Trophoblast cell (in vitro differentiated cells and primary cell): ENCODE data around the gene GATA3.

Experiments
- DNase-seq, 2 donors: peaks; one replicate each; pipeline ENCODE4 v3.0.0-alpha.2; 2016
- H2AFZ ChIP-seq: 2 replicates; pipeline ENCODE4 v1.6.1; 2013; ENCODE audit warnings: low read length, moderate library complexity, mild to moderate bottlenecking; ENCODE audit not compliant: insufficient read depth, poor library complexity
- H2AK5ac ChIP-seq: 2 replicates; pipeline ENCODE4 v1.6.1; 2013; ENCODE audit warnings: mild to moderate bottlenecking, low read length
- H2BK120ac ChIP-seq: 2 replicates; pipeline ENCODE4 v1.6.1; 2013; ENCODE audit warnings: low read length, mild to moderate bottlenecking, moderate library complexity; ENCODE audit not compliant: insufficient read depth, poor library complexity
- H2BK12ac ChIP-seq: 2 replicates; pipeline ENCODE4 v1.6.1; 2013; ENCODE audit warnings: mild to moderate bottlenecking, low read length, moderate library complexity
- H2BK5ac ChIP-seq: 2 replicates; pipeline ENCODE4 v1.6.1; 2013; ENCODE audit warnings: low read length, low read depth, moderate library complexity, mild to moderate bottlenecking; ENCODE audit not compliant: poor library complexity
- H3K14ac ChIP-seq: 2 replicates; pipeline ENCODE4 v1.6.1; 2013; ENCODE audit warnings: mild to moderate bottlenecking, low read length
- H3K18ac ChIP-seq: 2 replicates; pipeline ENCODE4 v1.6.1; 2013; ENCODE audit warnings: mild to moderate bottlenecking, low read length
- H3K23ac ChIP-seq: 2 replicates; pipeline ENCODE4 v1.6.1; 2013; ENCODE audit warnings: low read length
- H3K27ac ChIP-seq: 2 replicates; pipeline ENCODE4 v1.5.1; 2013; ENCODE audit warnings: low read depth, mild to moderate bottlenecking, inconsistent platforms, low read length, moderate library complexity
- H3K27me3 ChIP-seq: 2 replicates; pipeline ENCODE4 v1.6.1; 2013; ENCODE audit warnings: inconsistent platforms, mild to moderate bottlenecking, low read length, moderate library complexity; ENCODE audit not compliant: insufficient read depth
- H3K36me3 ChIP-seq, 2 experiments: 1 replicate in 1 of 2; 2 replicates in 1 of 2; pipeline ENCODE4 v1.6.1; 2013; ENCODE audit warnings: low read length in 2 of 2, mild to moderate bottlenecking in 2 of 2, moderate library complexity in 1 of 2; ENCODE audit not compliant: insufficient read depth in 2 of 2, control insufficient read depth in 1 of 2
- H3K4ac ChIP-seq: 2 replicates; pipeline ENCODE4 v1.6.1; 2013; ENCODE audit warnings: low read depth, mild to moderate bottlenecking, low read length, moderate library complexity
- H3K4me1 ChIP-seq, 2 experiments: 1 replicate in 1 of 2; 2 replicates in 1 of 2; pipeline ENCODE4 v1.6.1; 2013; ENCODE audit warnings: low read length in 2 of 2, mild to moderate bottlenecking in 2 of 2, moderate library complexity in 1 of 2; ENCODE audit not compliant: insufficient read depth in 2 of 2, control insufficient read depth in 1 of 2
- H3K4me2 ChIP-seq: 2 replicates; pipeline ENCODE4 v1.6.1; 2013; ENCODE audit warnings: inconsistent platforms, mild to moderate bottlenecking, low read length, moderate library complexity
- H3K4me3 ChIP-seq: 2 replicates; pipeline ENCODE4 v1.5.1; 2013; ENCODE audit warnings: mild to moderate bottlenecking, low read depth, low read length, inconsistent platforms
- H3K79me1 ChIP-seq: one replicate; pipeline ENCODE4 v1.6.1; 2013; ENCODE audit warnings: low read length
- H3K79me2 ChIP-seq: 2 replicates; pipeline ENCODE4 v1.6.1; 2013; ENCODE audit warnings: low read length, mild to moderate bottlenecking; ENCODE audit not compliant: control insufficient read depth, insufficient read depth, poor library complexity
- H3K9ac ChIP-seq: 2 replicates; pipeline ENCODE4 v1.6.1; 2013; ENCODE audit warnings: mild to moderate bottlenecking, low read length
- H3K9me3 ChIP-seq: 2 replicates; pipeline ENCODE4 v1.6.1; 2013; ENCODE audit warnings: low read depth, mild to moderate bottlenecking, control low read depth, inconsistent platforms, low read length; ENCODE audit not compliant: insufficient read depth
- H4K12ac ChIP-seq: 2 replicates; pipeline ENCODE4 v1.6.1; 2013; ENCODE audit warnings: low read depth, mild to moderate bottlenecking, low read length, moderate library complexity
- H4K8ac ChIP-seq: 2 replicates; pipeline ENCODE4 v1.6.1; 2013; ENCODE audit warnings: low read depth, mild to moderate bottlenecking, low read length, moderate library complexity
- H4K91ac ChIP-seq: one replicate; pipeline ENCODE4 v1.6.1; 2013; ENCODE audit warnings: low read depth, mild to moderate bottlenecking, low read length, moderate library complexity
- WGBS: extraction: QIAGEN DNeasy Blood & Tissue Kit; methylation state at CpG from one replicate; pipeline ENCODE4 v1.1.7; 2013; ENCODE audit warnings: missing lambda C conversion rate; ENCODE audit not compliant: insufficient read length, insufficient coverage; ENCODE audit errors: extremely low coverage; 5-methylcytosine and 5-hydroxymethylcytosine counted together

The GATA3 gene

DNA sequence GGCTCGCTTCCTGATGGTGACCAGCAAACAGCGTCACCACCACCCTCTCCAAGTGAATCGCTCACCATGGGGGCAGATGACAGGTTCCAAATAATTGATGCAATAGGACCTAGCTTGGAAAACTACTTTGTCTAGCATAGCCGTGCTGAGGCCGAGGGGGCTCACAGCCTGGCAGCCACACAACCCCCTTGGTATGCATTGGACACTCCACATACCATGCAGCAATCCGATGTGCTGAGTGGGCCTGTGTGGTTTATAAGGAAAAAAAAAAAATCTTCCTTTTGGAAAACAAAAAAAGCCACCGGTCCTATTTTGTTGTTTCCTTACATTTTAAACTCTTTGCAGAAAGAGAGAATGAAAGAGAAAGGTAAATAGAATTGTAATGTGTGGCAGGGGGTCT lies 15.1 kb downstream of the GATA3 start:
- H3K27ac ChIP-seq, result peak overlapping the region; percentile 27
- peaks cover 3% of the 10 kb centered on the region for H3K79me2 ChIP-seq
- H3K27me3 ChIP-seq, result no peaks in the 10 kb centered on the region
- H3K23ac ChIP-seq, result no peak overlapping the region
- H4K12ac ChIP-seq, result no peak overlapping the region
- H2AFZ ChIP-seq, result no peak overlapping the region
- H4K8ac ChIP-seq, result peak overlapping the region; percentile 47
- H3K36me3 ChIP-seq, result peaks cover 45 to 54% of the 10 kb centered on the region in 2 experiments
- no peak overlapping the region for H3K9ac ChIP-seq
- no peak overlapping the region for H3K4me2 ChIP-seq
- peaks cover 2% of the 10 kb centered on the region for H3K9me3 ChIP-seq
- no CpG with 5 or more reads among the region's 7 CpGs for WGBS
- DNase-seq, result peak; percentile 66 to 68
- no peak overlapping the region for H3K18ac ChIP-seq
- H3K4me1 ChIP-seq, result peaks cover 11 to 14% of the 10 kb centered on the region in 2 experiments
- no peak overlapping the region for H2AK5ac ChIP-seq
- no peak overlapping the region for H2BK120ac ChIP-seq
- H4K91ac ChIP-seq, result no peak overlapping the region
- H3K14ac ChIP-seq, result no peak overlapping the region
- H2BK5ac ChIP-seq, result no peak overlapping the region
- peak overlapping the region; percentile 61 for H3K4ac ChIP-seq
- H3K4me3 ChIP-seq, result no peak overlapping the region
- H3K79me1 ChIP-seq, result peaks cover 9% of the 10 kb centered on the region
- H2BK12ac ChIP-seq, result no peak overlapping the region

DNA sequence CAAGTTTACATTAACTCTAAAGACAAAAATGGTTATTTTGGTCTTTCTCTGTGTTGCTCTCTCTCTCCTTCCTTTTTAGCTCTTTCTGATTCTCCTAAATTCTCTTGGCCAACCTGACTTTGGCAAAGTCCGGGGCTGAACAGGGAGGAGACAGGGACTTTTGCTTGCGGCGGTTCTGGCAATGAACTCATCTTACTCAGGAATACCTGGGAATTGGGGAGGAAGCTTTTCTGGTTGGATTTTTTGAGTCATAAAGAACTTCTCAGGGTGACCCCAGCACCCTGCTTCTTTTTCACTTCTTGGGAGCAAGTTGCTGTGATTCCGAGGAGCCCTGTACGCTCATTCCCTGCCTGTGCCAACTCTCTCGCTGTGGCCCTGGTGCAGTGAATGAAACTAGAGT lies 16.0 kb downstream of the GATA3 start:
- Histone ChIP-seq H2AK5ac (no peak overlapping the region), H3K4me3 (no peak overlapping the region), H4K12ac (no peak overlapping the region), H3K9ac (no peak overlapping the region), H3K4me1 (peaks cover 14 to 19% of the 10 kb centered on the region in 2 experiments), H3K79me1 (peaks cover 13% of the 10 kb centered on the region), H3K9me3 (peaks cover 2% of the 10 kb centered on the region), H3K27me3 (no peaks in the 10 kb centered on the region), H3K79me2 (peaks cover 3% of the 10 kb centered on the region), H4K91ac (no peak overlapping the region), H3K27ac (peak overlapping the region; percentile 49), H2BK120ac (no peak overlapping the region), H3K36me3 (peaks cover 46 to 56% of the 10 kb centered on the region in 2 experiments), H2BK5ac (peak overlapping the region; percentile 43), H3K4ac (peak overlapping the region; percentile 61), H3K18ac (no peak overlapping the region), H2BK12ac (no peak overlapping the region), H4K8ac (no peak overlapping the region), H3K23ac (no peak overlapping the region), H3K4me2 (no peak overlapping the region), H3K14ac (no peak overlapping the region), H2AFZ (no peak overlapping the region)
- WGBS, result no CpG with 5 or more reads among the region's 6 CpGs
- no peak for DNase-seq

DNA sequence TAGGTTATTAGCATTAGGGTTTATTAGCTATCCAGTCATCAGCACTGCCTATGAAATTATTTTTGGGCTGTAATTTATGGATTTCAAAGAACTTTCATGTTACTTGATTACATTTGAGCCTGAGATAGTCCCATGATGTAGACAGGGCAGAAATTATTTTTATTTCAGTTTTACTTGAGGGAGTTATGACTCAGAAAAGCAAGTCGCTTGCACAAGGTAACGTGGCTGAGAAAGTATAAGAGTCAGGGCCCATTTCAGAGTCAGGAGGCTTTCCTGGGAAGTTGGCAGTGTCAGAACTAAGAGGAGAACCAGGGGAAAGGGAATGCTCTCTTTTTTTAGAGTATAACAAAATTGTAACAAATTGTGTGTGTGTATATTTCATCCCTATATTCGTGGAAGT lies 16.5 kb downstream of the GATA3 start:
- Histone ChIP-seq H4K8ac (no peak overlapping the region), H3K4me2 (no peak overlapping the region), H2BK5ac (no peak overlapping the region), H2AFZ (no peak overlapping the region), H3K27ac (no peak overlapping the region), H3K9me3 (peaks cover 2% of the 10 kb centered on the region), H3K14ac (no peak overlapping the region), H3K4me1 (peaks cover 14 to 19% of the 10 kb centered on the region in 2 experiments), H3K79me1 (peaks cover 14% of the 10 kb centered on the region), H3K18ac (no peak overlapping the region), H2BK120ac (no peak overlapping the region), H3K4me3 (no peak overlapping the region), H3K9ac (no peak overlapping the region), H3K4ac (no peak overlapping the region), H2AK5ac (no peak overlapping the region), H4K12ac (no peak overlapping the region), H3K79me2 (peaks cover 3% of the 10 kb centered on the region), H2BK12ac (no peak overlapping the region), H4K91ac (no peak overlapping the region), H3K27me3 (no peaks in the 10 kb centered on the region), H3K36me3 (peaks cover 46 to 56% of the 10 kb centered on the region in 2 experiments), H3K23ac (no peak overlapping the region)
- WGBS, result no CpG with 5 or more reads among the region's 3 CpGs
- peak in 1 of 2 donors; percentile 39 for DNase-seq

DNA sequence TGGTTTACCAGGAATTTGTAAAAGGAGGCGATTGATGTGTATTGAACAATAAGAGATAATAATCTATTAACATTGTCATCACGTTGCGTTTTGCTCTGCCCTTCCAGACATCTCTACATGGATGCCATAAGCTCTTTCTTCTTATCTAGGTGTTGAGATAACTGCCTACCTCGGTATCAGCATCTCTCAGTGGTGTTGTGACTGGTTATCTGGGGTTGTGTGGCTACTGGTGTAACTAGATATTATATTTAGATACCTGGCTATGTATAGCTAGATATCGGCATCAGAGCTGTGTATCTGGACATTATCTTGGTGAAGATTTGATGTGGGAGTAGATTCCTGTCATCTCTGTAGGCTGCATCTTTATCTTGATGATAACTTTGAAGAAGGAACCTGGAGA lies 17.2 kb downstream of the GATA3 start:
- H2BK120ac ChIP-seq, result no peak overlapping the region
- no peak overlapping the region for H3K4me2 ChIP-seq
- H3K14ac ChIP-seq, result no peak overlapping the region
- peaks cover 2% of the 10 kb centered on the region for H3K79me2 ChIP-seq
- no peak overlapping the region for H2AK5ac ChIP-seq
- no peak overlapping the region for H3K9ac ChIP-seq
- DNase-seq, result peak in 1 of 2 donors; percentile 17
- no peak overlapping the region for H4K91ac ChIP-seq
- no peak overlapping the region for H3K23ac ChIP-seq
- no peak overlapping the region for H2AFZ ChIP-seq
- peaks cover 14 to 19% of the 10 kb centered on the region in 2 experiments for H3K4me1 ChIP-seq
- no CpG with 5 or more reads among the region's 5 CpGs for WGBS
- peak overlapping the region; percentile 62 for H3K18ac ChIP-seq
- H3K79me1 ChIP-seq, result peaks cover 15% of the 10 kb centered on the region
- H4K8ac ChIP-seq, result no peak overlapping the region
- peaks cover 2% of the 10 kb centered on the region for H3K9me3 ChIP-seq
- H3K27ac ChIP-seq, result peak overlapping the region; percentile 45
- no peaks in the 10 kb centered on the region for H3K27me3 ChIP-seq
- H3K4me3 ChIP-seq, result no peak overlapping the region
- H3K36me3 ChIP-seq, result peaks cover 46 to 53% of the 10 kb centered on the region in 2 experiments
- no peak overlapping the region for H2BK12ac ChIP-seq
- peak overlapping the region; percentile 60 for H4K12ac ChIP-seq
- H2BK5ac ChIP-seq, result peak overlapping the region; percentile 52
- no peak overlapping the region for H3K4ac ChIP-seq
